HG03025 (cell line): ENCODE data around the gene ALX4.

Experiments used
- ATAC-seq: cut with Tn5 transposase; IDR thresholded peaks from one replicate; pipeline ENCODE4 v1.9.1; 2021; ENCODE audit warnings: mild to moderate bottlenecking, moderate library complexity; ENCODE audit not compliant: unreplicated experiment, low FRiP score

The ALX4 gene

DNA sequence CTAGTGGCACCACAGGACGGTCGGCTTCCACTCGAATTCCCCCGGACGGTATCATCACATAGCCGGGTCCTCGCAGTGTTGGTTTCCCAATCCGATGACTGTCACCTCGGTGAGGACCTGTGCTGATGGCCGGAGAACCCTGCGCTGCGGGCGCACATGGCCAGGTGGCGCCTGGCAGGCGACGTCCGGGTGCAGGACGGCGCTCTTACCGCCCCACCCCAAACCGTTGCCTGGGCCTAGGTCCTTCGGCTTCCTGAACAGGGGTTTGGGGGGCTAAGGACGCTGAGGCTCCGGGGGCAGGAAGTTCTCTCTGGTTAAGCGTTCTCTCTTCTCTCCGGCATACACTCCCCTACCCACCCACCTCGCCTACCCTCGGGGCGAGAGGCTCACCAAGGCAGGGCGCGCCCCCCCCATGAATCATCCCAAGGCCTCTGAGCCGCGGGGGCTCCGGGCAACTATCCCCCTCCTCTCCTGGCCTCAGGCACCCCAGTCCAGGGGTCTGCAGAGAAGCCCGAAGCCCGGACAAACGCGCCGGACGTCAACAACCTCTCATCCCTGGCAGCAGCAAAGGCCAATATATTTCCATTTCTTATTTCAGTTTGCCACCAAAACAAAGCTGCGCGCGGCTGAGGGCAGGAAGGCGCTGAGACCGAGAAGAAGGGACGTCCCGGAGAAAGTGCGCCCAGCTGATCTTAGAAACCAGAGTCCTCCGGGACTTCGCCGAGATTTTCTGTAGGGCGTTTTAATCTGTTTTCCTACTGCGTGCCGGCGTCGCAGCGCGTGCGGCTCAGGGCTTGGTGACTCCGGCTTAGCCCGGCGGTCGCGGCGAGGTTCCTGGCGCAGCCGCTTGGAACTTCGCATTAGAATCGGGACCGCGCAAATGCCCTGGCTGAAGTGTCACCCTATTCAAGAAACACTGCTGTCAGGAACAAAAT lies 5.6 kb downstream of the ALX4 start:
- no peak for ATAC-seq

DNA sequence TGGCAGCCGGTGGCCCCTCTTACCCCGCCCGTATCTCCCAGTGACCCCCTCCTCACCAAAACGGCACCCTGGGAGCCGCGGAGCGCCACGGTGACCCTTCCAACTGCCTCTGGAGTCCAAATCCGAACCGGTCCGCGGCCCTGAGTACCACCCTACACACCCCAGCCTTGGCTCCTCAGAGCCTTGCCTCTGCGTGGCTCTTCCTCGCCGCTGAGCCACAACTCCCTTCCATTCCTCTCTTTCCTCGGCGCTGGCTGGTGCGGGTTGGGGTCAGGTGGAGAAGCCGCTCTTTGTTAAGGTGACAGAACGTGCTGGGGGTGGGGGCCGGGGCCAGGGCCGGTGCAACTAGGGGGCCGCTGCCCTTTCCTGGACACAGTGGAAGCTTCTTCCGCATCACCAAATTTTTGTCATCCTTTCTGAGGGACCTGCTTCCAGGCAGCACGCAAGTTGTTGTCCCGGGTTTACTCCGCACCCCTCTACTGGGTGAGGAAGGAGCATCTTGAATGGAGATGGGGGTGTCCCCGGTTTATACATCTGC lies 6.5 kb downstream of the ALX4 start:
- ATAC-seq, result no peak

DNA sequence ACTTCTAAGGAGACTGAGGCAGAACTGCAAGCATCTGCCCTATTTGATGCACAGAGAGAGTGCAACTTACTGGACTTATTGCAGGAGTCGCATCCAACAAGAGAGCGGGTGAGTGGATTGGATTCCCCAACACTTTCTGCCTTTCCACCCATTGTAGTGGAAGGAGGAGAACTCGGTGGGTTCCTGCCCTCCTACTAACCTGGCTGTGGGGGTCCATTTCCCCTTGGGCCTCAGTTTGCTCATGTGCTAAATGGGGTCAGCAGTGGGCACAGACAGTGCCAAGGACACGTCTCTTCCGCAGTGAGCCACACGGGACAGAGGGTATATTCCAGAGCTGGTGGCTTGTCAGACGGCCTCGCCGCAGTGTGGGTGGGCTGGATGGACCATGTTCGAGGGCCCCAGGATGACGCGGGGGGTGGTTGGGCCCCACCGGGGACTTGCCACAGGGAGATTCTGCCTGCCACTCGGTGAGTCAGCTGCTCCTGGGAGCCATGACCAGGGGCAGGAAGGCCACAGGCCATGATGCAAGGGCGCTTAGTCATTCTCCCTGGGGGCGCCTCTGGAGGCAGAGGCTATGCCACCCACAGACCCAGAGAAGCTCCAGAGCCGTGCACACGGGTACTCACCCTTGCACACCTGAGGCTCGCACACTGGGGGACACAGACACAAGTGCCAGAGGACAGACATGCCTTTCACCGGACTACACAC lies 8.2 kb downstream of the ALX4 start:
- no peak for ATAC-seq

DNA sequence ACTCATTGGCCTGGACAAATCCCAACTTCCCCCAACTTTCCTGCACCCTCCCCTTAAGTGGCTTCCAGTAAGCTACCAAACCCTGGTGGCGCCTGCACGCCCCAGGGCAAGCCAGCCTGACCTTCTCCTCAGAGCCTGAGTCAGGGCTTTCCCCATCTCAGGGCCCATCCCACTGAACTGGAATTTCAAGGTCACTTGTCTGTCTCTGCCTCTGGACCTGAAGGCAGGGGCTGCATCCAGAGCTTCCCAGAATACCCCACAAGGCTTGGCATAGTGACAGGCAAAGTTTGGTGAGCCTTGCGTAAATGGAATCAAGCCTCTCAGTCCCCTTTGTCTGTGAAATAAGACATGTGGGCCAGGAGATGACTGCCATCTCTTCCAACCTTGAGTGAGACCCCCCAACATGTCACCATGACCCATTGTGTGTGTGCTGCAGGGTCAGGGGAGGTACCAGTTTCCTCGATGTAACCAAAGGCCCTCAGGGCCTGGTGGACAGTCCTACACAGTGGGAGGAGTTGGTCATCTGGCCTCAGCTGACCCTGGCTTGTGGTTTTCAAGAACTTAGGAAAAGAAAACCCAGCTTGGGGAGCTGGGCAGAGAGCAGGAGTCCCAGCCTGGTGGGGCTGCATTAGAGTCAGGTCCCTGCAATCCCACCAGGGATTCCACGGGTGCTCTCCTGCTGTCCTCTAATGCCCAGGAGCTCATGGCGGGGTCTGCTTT lies 8.9 kb downstream of the ALX4 start:
- ATAC-seq, result no peak

DNA sequence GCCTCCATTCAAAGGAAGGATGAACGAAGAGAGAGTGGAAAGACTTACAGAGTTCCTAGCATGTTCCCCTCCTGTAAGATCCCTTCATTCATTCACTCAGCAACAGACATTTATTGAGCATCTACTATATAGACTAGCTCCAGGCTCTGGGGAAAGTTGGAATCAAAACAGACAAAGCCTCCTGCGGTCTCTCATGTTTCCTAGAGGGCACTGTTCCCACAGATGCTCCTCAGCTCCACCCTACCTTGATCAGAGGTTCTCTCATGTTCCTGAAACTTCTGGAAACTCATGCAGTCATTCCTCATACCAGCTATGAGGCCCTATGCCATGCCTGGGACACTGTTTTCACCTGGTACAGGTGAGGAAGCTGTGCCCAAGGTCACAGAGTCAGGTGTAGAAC lies 11.1 kb downstream of the ALX4 start:
- no peak for ATAC-seq

DNA sequence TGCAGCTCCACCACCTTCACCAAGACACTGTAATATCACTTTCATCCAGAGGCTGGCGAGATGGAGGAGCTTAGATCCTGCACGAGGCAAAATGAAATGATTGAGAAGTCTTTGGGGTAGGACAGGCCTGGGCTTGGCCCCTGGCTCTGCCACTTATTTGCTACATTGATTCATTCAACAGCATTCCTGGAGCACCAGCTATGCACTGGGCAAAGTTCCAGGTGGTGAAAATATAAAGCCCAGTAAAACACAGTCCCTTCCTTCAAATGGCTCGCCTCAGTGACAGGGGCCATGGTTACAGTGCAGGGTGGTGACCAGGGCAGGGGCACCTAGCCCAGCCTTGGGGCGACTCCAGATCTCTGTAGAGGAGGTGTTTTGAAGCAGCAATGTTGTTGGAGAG lies 19.7 kb downstream of the ALX4 start:
- ATAC-seq, result no peak

DNA sequence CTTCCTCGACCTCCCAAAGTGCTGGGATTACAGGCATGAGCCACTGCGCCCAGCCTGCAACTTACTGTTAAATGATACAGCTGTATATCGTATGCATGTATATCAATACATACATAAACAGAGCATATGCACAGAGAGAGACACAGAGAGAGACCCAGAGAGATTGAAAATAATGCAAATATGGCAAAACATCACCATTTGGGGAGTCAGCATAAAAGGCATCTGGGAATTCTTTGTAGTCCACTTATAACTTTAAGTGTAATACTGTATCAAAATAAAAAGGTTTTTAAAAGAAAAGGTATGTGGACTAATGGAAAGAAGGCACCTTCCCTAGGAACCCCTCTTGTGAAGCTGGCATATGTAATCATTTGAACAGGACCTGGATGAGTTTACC lies 21.8 kb downstream of the ALX4 start:
- no peak for ATAC-seq

DNA sequence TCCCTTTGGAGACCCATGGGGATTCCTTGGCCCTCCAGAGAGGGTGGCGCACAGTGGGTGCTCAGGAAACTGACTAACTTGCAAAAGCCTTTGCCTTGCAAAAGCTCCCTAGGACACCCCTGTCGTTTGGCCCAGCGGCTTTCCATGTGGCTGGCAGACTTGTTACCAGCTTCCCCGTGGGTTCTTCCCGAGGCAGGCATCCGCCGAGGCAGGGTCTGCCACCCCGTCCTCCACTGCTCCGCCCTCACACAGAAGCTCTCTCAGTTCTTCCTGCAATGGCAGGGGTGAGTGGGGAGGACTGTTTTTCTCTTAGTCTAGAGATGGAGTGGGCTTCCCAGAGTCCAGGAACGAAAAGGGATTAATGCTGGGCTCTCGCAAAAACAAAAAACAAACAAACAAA lies 23.0 kb downstream of the ALX4 start:
- no peak for ATAC-seq

DNA sequence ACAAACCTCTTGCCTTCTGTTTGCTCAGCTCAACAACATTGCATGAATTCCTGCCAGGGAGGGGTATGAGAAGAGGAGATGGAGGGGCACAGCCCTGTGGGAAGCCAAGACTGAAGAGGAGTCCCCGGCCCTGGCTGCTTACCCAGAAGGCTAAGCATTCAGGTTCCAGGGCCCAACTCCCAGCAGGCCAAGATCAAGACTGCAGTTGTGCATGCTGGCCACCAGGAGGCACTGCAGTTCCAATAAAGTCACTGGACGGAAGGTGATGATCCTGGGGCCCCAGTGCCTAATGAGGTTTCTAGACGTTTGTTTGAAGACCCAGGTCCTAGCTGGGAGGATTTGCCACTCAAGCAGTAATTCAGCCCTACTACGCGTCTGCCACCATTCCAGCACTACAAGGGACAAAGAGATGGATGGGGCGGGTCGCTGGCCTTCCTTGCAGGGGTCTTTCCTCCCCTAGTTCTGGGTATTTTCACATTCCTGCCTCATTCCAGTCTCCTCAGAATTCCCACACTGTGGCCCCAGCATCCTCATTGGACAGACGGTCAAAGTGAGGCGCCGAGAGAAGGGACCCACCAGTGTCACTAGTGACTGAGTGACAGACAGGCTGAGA lies 23.6 kb downstream of the ALX4 start:
- no peak for ATAC-seq

DNA sequence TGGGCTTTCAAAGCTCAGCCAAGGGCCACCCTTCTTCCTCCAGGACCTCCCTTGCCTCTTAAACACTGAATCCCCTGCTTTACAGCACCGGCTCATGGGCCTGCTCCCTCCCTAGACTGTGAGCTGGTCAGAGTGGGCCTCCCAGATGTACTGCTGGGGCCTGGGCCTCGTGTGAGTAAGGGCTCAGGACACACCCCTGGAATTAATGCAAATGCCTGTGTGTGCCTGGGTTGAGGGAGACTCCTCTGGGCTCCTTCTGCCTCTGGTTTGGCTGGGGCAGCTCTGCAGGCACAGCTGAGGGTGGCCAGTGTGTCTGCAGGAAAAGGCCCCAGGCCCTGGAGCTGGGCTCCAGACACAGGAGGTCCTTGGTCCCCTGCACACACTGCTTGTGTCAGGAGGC lies 24.2 kb downstream of the ALX4 start:
- ATAC-seq, result no peak

DNA sequence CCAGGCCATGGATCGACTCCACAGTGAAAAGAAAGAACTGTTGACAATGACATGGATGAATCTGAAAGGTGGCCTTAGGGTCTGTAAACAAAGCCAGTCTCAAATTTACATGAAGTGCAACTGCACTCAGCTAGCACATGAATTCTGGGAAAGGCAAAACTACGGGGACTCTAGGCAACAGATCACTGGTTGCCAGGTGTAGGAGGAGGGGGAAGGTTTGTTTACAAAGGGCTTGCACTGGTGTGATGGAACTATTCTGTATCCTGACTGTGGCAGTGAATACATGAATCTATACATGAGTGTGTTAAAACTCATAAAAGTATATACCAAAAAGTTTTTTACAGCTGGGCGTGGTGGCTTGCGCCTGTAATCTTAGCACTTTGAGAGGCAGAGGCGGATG lies 27.3 kb downstream of the ALX4 start:
- ATAC-seq, result no peak

DNA sequence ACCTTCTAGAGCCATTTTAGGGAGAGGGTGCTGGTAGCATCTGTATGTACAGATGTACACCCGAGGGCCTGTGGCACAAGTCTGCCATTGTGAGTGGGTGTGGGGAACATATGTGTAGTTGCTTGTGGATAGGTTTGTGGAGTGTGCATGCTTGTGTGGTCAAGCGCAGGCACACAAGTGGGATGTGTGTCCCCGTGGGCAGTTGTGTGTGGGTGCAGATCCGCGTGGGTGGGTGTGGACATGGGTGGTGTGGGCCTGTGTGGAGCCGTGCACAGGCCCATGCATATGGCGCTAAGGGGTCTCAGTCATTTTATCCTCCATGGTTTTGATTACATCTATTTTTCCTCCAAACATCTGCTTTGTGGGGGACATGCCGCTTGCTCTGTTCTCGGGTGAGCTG lies 28.8 kb downstream of the ALX4 start:
- no peak for ATAC-seq

DNA sequence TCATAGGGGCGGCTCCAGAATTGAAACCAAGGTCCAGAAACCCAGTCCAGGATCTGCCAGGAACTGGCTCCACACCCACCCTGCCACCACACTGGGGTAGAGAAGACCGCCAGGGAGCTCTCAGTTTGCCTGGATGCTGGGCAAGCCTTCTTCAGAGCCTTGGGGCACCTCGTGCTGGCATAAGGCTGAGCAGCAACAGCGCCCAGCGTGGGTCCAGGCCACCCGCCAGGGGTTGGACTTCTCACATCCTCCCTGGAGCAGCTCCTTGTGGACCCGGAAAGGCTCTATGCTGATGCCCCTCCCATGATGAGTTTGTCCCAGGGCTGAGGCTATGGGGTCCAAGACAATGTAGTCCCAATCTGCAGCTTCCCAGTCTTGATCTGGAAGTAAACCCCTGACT lies 29.7 kb downstream of the ALX4 start:
- no peak for ATAC-seq

DNA sequence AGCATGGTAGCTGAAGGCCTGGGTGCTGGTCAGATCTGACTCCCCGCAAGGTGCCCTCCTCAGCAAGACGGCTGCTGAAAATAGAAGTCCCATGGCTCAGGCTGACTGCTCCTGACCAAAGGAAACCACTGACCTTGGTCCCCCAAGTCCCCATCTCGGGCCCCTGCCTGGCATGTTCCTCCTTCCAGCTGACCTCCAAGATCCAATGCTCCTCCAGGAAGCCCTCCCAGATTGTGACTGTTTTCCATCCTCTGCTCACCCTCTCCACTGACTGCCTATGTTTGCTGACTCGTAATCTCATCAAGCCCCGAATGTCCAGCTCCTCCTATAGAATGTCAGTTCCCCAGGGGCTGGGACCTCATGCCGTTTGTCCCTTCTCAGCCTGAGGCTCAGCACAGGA lies 30.5 kb downstream of the ALX4 start:
- no peak for ATAC-seq

DNA sequence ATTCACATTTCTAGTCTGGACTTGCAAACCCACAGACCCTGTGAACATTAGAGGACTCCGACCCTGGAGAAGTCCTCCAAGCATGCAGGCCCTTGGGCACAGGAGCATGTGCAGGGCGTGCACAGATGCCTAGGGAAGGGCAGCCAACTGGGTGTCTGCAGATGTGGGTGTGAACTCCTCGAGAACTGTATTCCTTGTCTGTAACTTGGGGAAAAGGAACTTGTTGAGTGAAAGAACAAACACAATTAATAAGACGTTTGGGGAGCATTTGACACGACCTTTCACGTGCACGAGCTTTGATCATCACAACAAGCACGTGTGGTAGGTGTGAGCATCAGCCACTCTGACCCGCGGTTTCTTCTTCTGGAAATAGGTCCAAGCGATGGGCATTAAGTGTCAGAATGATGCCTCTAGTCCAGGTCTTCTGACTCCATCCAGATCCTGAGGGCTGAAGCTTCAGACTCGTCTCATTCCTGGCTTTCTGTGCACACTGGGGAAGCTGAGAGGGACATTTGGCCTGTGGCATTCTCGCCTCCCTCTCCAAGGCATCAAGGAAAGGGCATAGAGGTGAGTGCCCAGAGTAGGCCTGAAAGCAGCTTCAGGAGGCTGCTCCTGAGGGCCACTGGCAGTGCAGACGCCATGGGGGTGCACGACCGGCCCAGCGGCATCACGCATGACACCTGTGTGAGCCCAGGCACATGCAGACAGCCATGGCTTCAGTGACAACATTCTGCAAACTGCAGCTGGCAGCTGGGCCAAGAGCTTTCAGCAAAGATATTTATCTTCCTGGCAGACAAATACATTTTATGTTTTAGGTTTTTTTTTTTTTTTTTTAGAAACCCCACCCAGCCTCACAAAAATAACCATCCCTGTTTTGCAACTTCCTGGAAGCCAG lies 32.5 kb downstream of the ALX4 start:
- ATAC-seq, result no peak

DNA sequence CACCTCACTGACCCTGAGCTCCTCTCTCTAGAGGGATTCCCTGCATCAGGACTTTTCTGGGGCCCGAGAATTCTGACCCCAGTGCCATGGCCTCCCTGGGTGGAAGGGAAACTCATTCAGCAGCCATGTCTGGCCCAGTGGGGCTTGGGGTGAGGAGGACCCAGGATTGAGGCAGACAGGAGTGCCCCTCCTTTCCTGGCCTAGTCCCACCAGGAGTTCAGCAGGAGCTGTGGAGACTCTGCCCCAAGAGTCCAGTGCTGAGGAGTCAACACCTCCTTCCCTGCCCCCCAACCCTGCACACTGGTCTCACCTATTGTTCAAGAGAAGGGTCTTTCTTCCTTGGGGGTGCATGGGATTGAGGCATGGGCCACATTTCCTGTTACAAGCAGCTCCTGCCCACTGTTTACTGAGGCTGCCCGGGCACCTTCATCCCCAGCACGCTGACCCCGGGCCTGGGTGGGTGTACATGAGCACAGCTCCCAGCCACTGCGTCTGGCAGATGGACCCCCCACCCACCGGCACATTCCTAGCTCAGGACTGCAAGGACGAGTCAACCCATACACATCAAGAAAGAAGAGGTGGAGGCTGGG lies 33.9 kb downstream of the ALX4 start:
- ATAC-seq, result no peak

DNA sequence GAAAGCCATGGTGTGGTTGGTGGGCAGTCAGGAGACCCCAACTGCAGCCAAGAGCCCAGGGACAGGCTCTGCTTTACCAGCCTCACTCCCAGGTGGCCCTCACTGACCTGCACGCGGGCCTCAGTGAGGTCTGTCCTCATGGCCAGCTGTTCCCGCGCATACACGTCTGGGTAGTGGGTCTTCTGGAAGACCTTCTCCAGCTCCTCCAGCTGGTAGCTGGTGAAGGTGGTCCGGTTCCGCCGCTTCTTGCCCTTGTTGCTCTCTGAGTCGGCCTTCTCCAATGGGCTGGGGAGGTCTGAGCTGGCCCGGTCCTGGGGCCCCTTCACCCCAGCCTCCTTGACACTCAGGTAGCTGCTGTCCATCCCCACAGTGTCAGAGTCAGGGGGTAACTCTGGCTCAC lies 34.7 kb downstream of the ALX4 start:
- ATAC-seq, result no peak

DNA sequence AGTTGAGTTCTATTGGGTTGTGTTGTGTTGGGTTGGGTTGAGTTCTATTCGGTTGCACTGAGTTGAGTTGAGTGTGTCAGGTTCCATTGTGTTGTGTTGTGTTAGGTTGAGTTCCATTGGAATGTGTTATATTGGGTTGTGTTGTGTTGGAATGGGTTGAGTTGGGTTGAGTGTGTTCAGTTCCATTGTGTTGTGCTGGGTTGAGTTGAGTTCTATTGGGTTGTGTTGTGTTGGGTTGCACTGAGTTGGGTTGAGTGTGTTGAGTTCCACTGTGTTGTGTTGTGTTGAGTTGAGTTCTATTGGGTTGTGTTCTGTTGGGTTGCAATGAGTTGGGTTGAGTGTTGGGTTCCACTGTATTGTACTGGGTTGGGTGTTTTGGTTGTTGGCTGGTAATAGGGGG lies 35.5 kb downstream of the ALX4 start:
- ATAC-seq, result no peak

DNA sequence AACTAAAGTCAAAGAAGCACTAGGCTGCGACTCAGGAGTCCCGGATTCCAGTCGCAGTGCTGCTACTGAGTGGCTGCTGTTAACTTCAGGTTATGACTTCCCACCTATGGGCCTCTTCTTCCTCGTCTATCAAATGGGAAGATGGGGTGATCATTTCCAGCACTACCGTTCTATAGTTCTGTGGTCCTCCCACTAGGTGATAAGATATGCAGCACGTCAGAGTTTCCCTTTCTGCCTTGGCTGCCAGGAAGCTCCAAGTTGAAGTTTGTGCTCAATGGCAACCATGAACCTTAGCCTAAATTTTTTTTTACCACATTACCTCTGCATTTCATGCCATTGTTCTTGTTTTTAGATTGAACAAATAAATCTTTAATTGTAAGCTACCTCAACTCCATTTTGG lies 38.7 kb downstream of the ALX4 start:
- no peak for ATAC-seq
